ENCODE results near the gene UBTD2. TPM values are rescaled to one million over a fixed set of nuclear protein-coding genes. Genes with fewer than 3 reads are reported as not detected.
"Not testable (repeated sequence)": the region's sequence is repeated elsewhere in the genome, so short reads cannot be mapped to it uniquely, and the experiment has no call there.

The UBTD2 gene
- total RNA-seq, 2 experiments from 2014 or later, result 7.7 TPM

- POLR2A ChIA-PET, result no interaction called here
- CTCF ChIA-PET, result interaction anchor here (0.6 to 1.5 kb wide), 13 partner anchors 9 to 617 kb away, joined by 3 to 6 read pairs (median 3); partner anchors contain the start of gene STK10
Measured at GRCh38 chr5:172293745-172294342, 10.3 kb upstream of the UBTD2 start.

DNA sequence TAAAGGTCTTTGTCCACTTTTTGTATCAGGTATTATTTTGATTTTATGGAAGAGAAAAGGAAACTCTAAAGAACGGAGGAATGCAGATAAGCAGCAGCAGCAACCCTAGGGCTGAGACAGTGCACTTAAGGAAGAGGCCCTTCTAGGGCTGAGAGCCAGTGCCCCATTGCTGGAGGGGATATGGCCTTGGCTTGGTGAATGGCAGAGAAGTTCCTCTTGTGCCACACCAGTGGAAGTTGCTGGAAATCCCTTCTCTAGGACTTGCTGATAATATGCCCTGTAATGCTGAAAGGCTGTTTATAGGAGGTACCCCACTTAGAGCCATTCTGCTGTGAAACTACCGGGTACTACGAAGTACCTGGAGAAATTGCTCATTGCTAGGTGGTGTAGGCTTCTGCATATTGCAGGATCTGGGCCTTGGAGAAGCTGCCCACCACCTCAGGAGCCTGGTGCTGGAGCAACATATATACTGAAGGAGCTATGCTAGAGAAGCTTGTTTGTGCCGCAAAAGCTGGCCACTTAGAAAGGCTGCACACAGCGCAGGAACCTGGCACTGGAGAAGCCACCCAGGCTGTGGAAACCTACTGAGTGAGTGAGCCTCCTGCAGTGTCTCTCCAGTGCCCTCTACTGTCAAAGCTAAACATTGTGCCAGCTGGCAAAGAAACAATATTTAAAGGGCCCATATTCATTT is 9.6 kb upstream of the UBTD2 start:
- CTCF ChIA-PET, result interaction anchor here (0.6 to 1.5 kb wide), 16 partner anchors 8 to 617 kb away, joined by 3 to 6 read pairs (median 4); partner anchors contain the start of gene STK10
- POLR2A ChIA-PET, result no interaction called here

DNA sequence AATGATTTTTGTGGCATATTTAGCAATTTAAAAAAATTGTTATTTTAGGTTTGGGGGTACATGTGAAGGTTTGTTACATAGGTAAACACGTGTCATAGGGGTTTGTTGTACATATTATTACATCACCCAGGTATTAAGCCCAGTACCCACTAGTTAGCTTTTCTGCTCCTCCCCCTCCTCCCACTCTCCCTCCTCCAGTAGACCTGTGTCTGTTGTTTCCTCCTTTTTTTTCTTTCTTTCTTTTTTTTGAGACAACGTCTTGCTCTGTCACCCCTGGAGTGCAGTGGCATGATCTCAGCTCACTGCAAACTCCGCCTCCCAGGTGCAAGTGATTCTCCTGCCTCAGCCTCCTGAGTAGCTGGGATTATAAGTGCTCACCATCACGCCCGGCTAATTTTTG is 8.3 kb upstream of the UBTD2 start:
- POLR2A ChIA-PET, result not testable (repeated sequence)
- CTCF ChIA-PET, result interaction anchor here (1.2 kb wide), 1 partner anchor 103 kb away, joined by 4 read pairs; the partner anchor contains the start of gene STK10

DNA sequence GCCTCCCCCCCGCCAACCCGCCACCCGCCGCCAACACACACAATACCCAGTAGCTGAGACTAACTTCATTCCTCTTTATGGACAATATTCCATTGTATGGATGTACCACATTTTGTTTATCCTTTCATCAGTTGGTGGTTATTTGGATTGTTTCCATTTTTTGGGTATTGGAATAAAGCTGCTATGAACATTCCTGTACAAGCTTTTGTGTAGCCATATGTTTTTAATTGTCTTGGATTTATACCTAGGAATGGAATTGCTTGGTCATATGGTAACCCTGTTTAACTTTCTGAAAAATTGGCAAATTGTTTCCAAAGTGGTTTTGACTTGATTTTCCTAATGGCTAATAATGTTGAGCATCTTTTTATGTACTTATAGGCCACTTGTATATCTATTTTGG is 4.9 kb upstream of the UBTD2 start:
- POLR2A ChIA-PET, result no interaction called here
- CTCF ChIA-PET, result interaction anchor here (0.6 kb wide), 1 partner anchor 182 kb away, joined by 3 read pairs; no protein-coding TSS in a partner anchor

GRCh38 chr5:172287140-172287539 is 3.6 kb upstream of the UBTD2 start:
- POLR2A ChIA-PET, CTCF ChIA-PET: not testable (repeated sequence)

GRCh38 chr5:172285226-172286143 is 1.9 kb upstream of the UBTD2 start:
- CTCF ChIA-PET, result interaction anchor here (0.9 to 1.3 kb wide), 3 partner anchors 8 to 175 kb away, joined by 3 to 4 read pairs (median 3); partner anchors contain the start of gene STK10

DNA sequence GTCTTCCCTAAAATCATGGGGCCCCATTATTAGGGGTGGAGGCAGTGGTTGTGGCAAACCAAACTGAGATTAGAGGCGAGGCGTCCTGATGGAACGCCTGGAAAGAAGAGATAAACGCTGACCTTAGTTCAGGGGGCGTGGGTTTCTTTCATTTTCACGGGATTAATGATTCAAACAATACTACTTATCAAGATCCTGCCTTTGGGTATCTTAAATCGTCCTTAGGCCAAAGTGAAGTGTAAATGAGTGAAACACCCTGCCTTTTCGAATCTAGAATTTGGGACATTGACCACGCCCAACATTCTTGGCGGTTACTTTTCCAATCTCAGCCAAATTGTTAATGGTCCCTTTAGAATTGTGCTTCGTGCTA is 1.0 kb upstream of the UBTD2 start:
- CTCF ChIA-PET, result interaction anchor here (0.9 to 1.3 kb wide), 3 partner anchors 9 to 174 kb away, joined by 3 to 4 read pairs (median 3); partner anchors contain the start of gene STK10
- POLR2A ChIA-PET, result no interaction called here

More at GRCh38 chr5:172285226-172286143, 1.9 kb upstream of the UBTD2 start:
- POLR2A ChIA-PET, result no interaction called here

GRCh38 chr5:172283862-172284610 is 472 bp upstream of the UBTD2 start:
- POLR2A ChIA-PET, result interaction anchor here (1.5 kb wide), 1 partner anchor 96 kb away, joined by 9 read pairs; the partner anchor contains the start of gene STK10
- CTCF ChIA-PET, result interaction anchor here (0.9 to 1.8 kb wide), 2 partner anchors 97 to 173 kb away, joined by 3 to 6 read pairs; no protein-coding TSS in a partner anchor

DNA sequence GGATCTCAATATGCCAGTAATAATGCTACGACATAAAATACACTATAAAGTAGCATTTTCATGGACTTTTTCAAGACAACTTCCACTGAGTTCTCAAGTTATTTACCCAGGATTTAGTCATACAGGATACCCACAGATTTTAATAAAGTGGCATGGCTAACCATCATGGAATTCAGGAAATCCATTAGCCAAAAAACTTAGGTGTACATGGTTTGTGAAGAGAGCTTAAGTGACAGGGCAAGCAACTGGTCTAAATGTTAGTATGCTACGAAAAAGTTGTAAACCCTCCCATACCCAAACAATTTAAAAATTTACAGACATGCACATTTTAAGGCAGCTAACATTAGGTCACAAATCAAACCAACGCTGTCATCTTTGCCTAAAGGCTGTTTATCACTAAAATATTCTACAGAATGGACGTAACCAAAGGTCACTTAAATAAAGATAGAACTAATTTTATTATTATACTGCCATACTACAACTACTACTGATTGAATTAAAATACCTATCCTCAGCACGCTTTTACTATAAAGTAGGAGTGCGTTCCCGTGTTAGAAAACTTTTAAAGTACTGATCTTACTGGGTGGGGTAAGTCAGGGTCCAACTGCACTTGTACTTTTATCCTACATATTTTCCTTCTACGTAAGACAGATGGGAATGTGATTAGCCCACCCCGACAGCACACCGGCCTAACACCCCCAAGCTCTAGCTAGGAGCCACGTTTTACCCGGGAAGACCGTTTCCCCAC is 1.1 kb downstream of the UBTD2 start:
- POLR2A ChIA-PET, result interaction anchor here (0.6 to 1.5 kb wide), 6 partner anchors 58 to 276 kb away, joined by 3 to 10 read pairs (median 4); partner anchors contain the start of gene STK10
- CTCF ChIA-PET, result interaction anchor here (0.7 to 1.8 kb wide), 11 partner anchors 11 to 168 kb away, joined by 3 to 9 read pairs (median 4); no protein-coding TSS in a partner anchor

- CTCF ChIA-PET, result no interaction called here
Measured at GRCh38 chr5:172281346-172281745, 2.2 kb downstream of the UBTD2 start.

DNA sequence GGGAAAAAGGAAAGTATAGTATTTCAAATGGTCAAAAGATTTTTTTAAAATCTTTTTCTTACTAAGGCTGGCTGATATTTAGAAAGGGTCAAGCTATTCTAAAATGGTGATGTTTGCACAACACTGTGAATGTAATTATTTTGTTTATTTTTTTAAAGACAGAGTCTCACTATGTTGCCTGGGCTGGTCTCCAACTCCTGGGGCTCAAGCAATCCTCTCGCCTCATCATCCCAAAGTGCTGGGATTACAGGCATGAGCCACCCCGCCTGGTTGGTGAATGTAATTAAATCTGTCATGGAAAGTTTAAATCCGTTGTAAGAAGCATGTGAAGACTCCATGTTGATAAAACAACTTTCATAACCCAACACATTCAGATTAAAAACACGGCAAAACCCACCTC is 2.6 kb downstream of the UBTD2 start:
- CTCF ChIA-PET, result no interaction called here
- POLR2A ChIA-PET, result no interaction called here

More at GRCh38 chr5:172281346-172281745, 2.2 kb downstream of the UBTD2 start:
- POLR2A ChIA-PET, result no interaction called here

GRCh38 chr5:172280317-172280716 is 3.2 kb downstream of the UBTD2 start:
- CTCF ChIA-PET, result interaction anchor here (0.7 kb wide), 1 partner anchor 103 kb away, joined by 3 read pairs; no protein-coding TSS in a partner anchor
- POLR2A ChIA-PET, result interaction anchor here (0.6 kb wide), 1 partner anchor 133 kb away, joined by 4 read pairs; no protein-coding TSS in a partner anchor

GRCh38 chr5:172278356-172278755 is 5.2 kb downstream of the UBTD2 start:
- ChIA-PET CTCF (no interaction called here), POLR2A (no interaction called here)

- CTCF ChIA-PET, result interaction anchor here (1.5 kb wide), 1 partner anchor 94 kb away, joined by 3 read pairs; no protein-coding TSS in a partner anchor
- POLR2A ChIA-PET, result no interaction called here
Measured at GRCh38 chr5:172276214-172276613, 7.3 kb downstream of the UBTD2 start.

DNA sequence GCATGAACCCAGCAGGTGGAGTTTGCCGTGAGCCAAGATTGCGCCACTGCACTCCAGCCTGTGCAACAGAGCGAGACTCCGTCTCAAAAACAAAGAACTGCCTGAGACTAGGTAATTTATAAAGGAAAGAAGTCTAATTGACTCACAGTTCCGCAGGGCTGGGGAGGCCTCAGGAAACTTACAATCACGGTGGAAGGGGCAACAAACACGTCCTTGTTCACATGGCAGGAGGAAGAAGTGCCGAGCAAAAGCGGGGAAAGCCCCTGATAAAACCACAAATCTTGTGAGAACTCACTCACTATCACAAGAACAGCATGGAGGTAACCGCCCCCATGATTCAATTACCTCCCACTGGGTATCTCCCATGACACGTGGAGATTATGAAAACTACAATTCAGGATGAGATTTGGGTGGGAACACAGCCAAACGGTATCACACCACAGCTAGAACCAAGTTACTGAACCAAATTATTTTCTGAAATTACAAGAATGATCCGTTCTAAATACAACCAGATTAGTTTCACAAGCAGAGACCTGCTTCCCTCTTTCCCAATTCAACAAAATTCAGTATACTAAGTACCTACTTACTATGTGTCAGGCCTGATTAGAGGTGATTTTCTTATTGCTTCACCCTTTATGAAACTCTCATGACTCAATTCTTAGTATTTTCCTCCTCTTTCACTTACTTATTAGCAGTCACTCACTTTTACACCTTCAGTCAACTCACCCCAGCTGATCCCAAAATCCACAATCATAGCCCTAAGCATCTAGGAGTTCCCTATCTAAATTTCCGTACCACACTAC is 8.4 kb downstream of the UBTD2 start:
- CTCF ChIA-PET, result interaction anchor here (0.6 to 1.5 kb wide), 3 partner anchors 83 to 204 kb away, joined by 3 to 5 read pairs (median 4); no protein-coding TSS in a partner anchor

DNA sequence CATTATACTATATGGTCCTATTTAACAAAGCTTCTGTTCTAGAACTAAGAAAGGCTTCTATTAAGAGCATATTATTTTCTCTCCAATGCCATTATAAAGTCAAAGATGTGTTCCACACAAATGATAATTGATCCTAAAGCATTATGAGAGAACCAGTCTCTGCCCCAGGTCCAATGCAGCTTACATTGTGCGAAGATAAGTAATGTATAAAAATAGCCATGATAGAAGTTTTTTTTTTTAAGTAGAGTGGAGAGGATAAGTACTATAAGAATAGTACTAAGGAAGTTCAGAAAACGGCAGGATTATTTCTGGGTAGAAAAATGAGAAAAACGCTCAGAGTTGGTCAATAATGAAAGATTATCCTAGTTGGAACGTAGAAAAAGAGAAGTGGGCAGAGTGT is 15.6 kb downstream of the UBTD2 start:
- CTCF ChIA-PET, result interaction anchor here (0.5 kb wide), 1 partner anchor 767 kb away, joined by 3 read pairs; no protein-coding TSS in a partner anchor
- POLR2A ChIA-PET, result no interaction called here

More for the DNA sequence above, 8.4 kb downstream of the UBTD2 start:
- POLR2A ChIA-PET, result no interaction called here

DNA sequence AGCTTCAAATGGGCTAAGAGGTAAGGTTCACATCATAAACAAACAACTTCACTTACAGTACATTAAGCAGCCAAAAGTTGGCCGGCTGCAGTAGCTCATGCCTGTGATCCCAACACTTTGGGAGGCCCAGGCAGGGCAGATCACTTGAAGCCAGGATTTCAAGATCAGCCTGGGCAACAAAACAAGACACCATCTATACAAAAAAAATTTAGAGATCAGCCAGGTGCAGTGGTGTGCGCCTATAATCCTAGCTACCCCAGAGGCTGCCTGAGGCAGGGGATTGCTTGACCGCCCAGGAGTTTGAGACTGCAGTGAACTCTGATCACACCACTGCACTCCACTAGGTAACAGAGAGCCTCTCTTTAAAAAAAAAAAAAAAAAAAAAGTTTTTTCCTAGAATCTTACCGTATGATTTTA is 16.9 kb downstream of the UBTD2 start:
- ChIA-PET POLR2A (no interaction called here), CTCF (no interaction called here)

All from activated CD8-positive, alpha-beta memory T cell treated with anti-CD3 and anti-CD28 coated beads for 36 hours (primary cell).